DMS114 treated with DMSO at 0.1 percent for 48 hours (cell line): ENCODE data around the gene TLR8.
"Not testable (repeated sequence)": the region's sequence is repeated elsewhere in the genome, so short reads cannot be mapped to it uniquely, and the experiment has no call there.

ENCODE experiments used
- DNase-seq: peaks from one replicate; lab custom pipeline; 2025; ENCODE audit not compliant: unreplicated experiment; lab: John Stamatoyannopoulos, UW

The TLR8 gene

GRCh38 chrX:12963210-12963850 is 56.9 kb downstream of the TLR8 start:
- not testable (repeated sequence) for DNase-seq

GRCh38 chrX:12965131-12965940 is 58.9 kb downstream of the TLR8 start:
- no peak for DNase-seq

- DNase-seq: no peak
Observed at GRCh38 chrX:12966151-12966550, 59.7 kb downstream of the TLR8 start.

- no peak for DNase-seq
Observed at GRCh38 chrX:12967711-12968465, 61.5 kb downstream of the TLR8 start.

GRCh38 chrX:12970691-12971202 is 64.3 kb downstream of the TLR8 start:
- DNase-seq: no peak

GRCh38 chrX:12971282-12972003 is 65.0 kb downstream of the TLR8 start:
- no peak for DNase-seq

- no peak for DNase-seq
Observed at GRCh38 chrX:12972243-12972642, 65.8 kb downstream of the TLR8 start.
